Type B pancreatic cell (in vitro differentiated cells): ENCODE results near the gene SGPL1. TPM values are rescaled to one million over a fixed set of nuclear protein-coding genes. Genes with fewer than 3 reads are reported as not detected.

Source experiments
- DNase-seq: peaks from one replicate; pipeline ENCODE4 v3.0.0; 2021; ENCODE audit warnings: mixed read lengths; ENCODE audit not compliant: unreplicated experiment; ENCODE audit errors: extremely low spot score
- H3K27ac Mint-ChIP-seq: 2 replicates; pipeline ENCODE4 v1.8.0; 2021; ENCODE audit warnings: mild to moderate bottlenecking, mixed read lengths
- H3K27me3 Mint-ChIP-seq: 2 replicates; pipeline ENCODE4 v1.8.0; 2021; ENCODE audit warnings: mixed read lengths
- H3K36me3 Mint-ChIP-seq: 2 replicates; pipeline ENCODE4 v1.8.0; 2021; ENCODE audit warnings: mixed read lengths
- H3K4me1 Mint-ChIP-seq: one replicate; pipeline ENCODE4 v1.8.0; 2021; ENCODE audit warnings: mixed read lengths; ENCODE audit not compliant: unreplicated experiment
- H3K4me3 Mint-ChIP-seq: 2 replicates; pipeline ENCODE4 v1.8.0; 2021; ENCODE audit warnings: mild to moderate bottlenecking, mixed read lengths
- H3K9me3 Mint-ChIP-seq: 2 replicates; pipeline ENCODE4 v1.8.0; 2021; ENCODE audit warnings: mixed read lengths
- CTCF ChIP-seq: fragments of 200-600 bp; sonication (generic); conservative IDR thresholded peaks from 2 replicates; pipeline ENCODE4 v1.5.0; 2021; ENCODE audit warnings: antibody characterized with exemption, mild to moderate bottlenecking
- total RNA-seq: library from RNA; stranded (reverse); gene quantifications from 2 replicates; pipeline ENCODE4 v1.2.1, GENCODE V29; 2021; ENCODE audit warnings: low replicate concordance

The SGPL1 gene
- total RNA-seq, 1 donor from 2014 or later, result 70.5 TPM

- no peaks in the 10 kb centered on the region for H3K9me3 Mint-ChIP-seq
- peak overlapping the region; percentile 76 for H3K4me3 Mint-ChIP-seq
- H3K27ac Mint-ChIP-seq, result peak overlapping the region; percentile 9
- no peak for DNase-seq
- peaks cover 14% of the 10 kb centered on the region for H3K36me3 Mint-ChIP-seq
- H3K27me3 Mint-ChIP-seq, result no peaks in the 10 kb centered on the region
- H3K4me1 Mint-ChIP-seq, result peaks cover 12% of the 10 kb centered on the region
- no peak for TF ChIP-seq CTCF
Observed at GRCh38 chr10:70814126-70814525, 1.6 kb upstream of the SGPL1 start.

- Mint-ChIP-seq H3K4me3 (peak overlapping the region; percentile 96), H3K36me3 (peaks cover 25% of the 10 kb centered on the region)
- DNase-seq, result peak; percentile 83
Observed at GRCh38 chr10:70816220-70816894, 609 bp downstream of the SGPL1 start.

GRCh38 chr10:70820976-70821750 lies 5.4 kb downstream of the SGPL1 start:
- no peak for DNase-seq
- Mint-ChIP-seq H3K27ac (peak overlapping the region; percentile 78), H3K36me3 (peaks cover 37% of the 10 kb centered on the region), H3K4me1 (peaks cover 32% of the 10 kb centered on the region), H3K27me3 (no peaks in the 10 kb centered on the region), H3K4me3 (no peak overlapping the region), H3K9me3 (no peaks in the 10 kb centered on the region)
- TF ChIP-seq CTCF, result no peak

More at GRCh38 chr10:70816220-70816894, 609 bp downstream of the SGPL1 start:
- H3K27ac Mint-ChIP-seq, result peak overlapping the region; percentile 93
- no peaks in the 10 kb centered on the region for H3K27me3 Mint-ChIP-seq
- no peaks in the 10 kb centered on the region for H3K9me3 Mint-ChIP-seq
- TF ChIP-seq CTCF, result no peak
- H3K4me1 Mint-ChIP-seq, result peaks cover 19% of the 10 kb centered on the region

- Mint-ChIP-seq H3K4me1 (peaks cover 29% of the 10 kb centered on the region), H3K4me3 (no peak overlapping the region), H3K9me3 (no peaks in the 10 kb centered on the region), H3K27ac (no peak overlapping the region), H3K27me3 (no peaks in the 10 kb centered on the region), H3K36me3 (peaks cover 38% of the 10 kb centered on the region)
- TF ChIP-seq CTCF, result no peak
- no peak for DNase-seq
Observed at GRCh38 chr10:70822076-70822820, 6.5 kb downstream of the SGPL1 start.

GRCh38 chr10:70827086-70827757 lies 11.5 kb downstream of the SGPL1 start:
- no peak overlapping the region for H3K4me3 Mint-ChIP-seq
- peaks cover 5% of the 10 kb centered on the region for H3K9me3 Mint-ChIP-seq
- peaks cover 20% of the 10 kb centered on the region for H3K4me1 Mint-ChIP-seq
- no peak overlapping the region for H3K27ac Mint-ChIP-seq
- TF ChIP-seq CTCF, result no peak
- peaks cover 34% of the 10 kb centered on the region for H3K36me3 Mint-ChIP-seq
- H3K27me3 Mint-ChIP-seq, result no peaks in the 10 kb centered on the region
- DNase-seq, result no peak
